HG03442 (cell line): ENCODE results near the gene CAMSAP1.

Experiments
- ATAC-seq: cut with Tn5 transposase; IDR thresholded peaks from one replicate; pipeline ENCODE4 v1.9.1; 2021; ENCODE audit warnings: mild to moderate bottlenecking, moderate library complexity; ENCODE audit not compliant: unreplicated experiment

CAMSAP1 gene

DNA sequence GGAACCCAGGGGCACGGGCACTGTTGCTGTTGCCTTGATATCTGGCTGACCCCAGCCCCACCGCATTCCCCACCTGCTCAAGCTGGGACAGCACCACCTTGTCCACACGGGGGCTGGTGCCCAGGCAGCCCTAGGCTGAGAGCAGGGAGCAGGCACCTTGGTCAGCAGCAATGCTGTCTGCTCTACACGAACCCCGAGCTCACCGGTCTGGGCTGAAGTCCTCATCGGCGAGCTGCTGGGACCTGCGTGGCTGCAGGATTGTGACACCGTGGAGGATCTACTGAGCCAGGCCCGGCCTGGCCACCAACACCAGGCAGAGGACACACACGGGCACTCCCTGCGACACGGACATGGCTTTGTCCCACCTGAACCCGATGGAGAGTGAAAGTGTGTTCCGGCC, 127.3 kb downstream of the CAMSAP1 start:
- ATAC-seq, result no peak

DNA sequence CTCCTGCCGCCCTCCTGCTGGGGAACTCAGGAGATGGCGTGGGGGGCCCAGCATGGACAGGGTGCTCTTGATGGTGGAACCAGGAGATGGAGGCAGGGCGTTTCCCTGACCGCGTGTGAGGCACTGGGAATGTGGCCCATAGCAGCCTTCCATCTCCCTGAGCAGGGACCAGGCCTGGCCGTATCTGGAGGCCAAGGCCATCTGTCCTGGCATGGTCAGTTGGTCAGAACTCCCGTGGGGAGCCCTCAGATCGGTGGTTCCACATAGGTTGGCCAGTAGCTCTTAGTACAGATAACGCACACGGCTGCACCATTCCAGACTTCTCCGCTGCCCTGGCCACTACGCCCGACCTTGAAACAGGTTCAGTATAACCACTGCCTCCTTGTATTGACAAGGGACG, 127.8 kb downstream of the CAMSAP1 start:
- ATAC-seq, result no peak

DNA sequence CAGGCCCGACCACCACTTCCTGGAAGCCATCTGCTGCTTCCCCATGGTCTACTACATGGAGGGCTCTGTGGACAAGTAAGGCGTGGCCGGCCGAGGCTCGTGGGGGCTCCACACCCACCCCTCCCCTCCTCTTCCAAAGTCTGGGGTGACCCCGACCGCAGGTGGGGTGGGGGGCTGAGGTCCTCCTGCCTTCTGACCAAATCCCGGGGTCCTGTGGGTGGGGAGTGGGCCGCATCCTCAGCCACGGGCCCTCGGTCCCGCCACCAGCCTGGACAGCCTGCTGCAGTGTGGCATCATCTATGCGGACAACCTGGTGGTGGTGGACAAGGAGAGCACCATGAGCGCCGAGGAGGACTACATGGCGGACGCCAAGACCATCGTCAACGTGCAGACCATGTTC, 128.9 kb downstream of the CAMSAP1 start:
- no peak for ATAC-seq

- ATAC-seq, result no peak
Observed at GRCh38 chr9:135777623-135778177, 129.6 kb downstream of the CAMSAP1 start.

DNA sequence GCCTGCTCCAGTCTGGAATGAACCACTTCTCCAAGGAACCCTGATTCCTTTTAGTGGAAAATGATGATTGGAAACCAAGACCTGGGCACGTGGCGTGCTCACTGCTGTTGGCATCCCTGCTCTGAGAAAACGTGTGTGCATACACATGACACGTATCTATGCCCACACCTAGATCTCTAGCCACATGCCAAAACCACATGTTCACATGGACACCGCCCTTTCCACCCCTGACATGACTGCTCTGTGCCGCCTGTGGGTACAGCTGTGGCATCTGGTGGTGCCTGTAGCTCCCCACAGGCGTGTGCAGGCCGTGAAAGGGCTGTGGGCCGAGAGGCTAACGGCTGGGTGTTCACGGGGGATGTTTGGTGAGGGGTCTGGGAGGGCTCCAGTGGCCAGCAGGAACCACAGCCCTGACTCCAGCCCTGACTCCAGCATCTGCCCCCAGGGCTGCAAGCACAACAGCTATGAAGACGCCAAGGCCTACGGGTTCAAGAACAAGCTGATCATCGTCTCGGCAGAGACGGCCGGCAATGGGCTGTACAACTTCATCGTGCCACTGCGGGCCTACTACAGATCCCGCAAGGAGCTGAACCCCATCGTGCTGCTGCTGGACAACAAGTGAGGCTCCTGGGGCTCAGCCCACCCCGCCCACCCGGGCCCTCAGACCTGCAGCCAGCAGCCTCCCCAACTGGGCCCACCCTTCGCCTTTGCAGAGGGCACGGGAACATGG, 130.3 kb downstream of the CAMSAP1 start:
- ATAC-seq, result no peak

GRCh38 chr9:135775911-135776310, 131.4 kb downstream of the CAMSAP1 start:
- no peak for ATAC-seq

GRCh38 chr9:135774794-135775525, 132.4 kb downstream of the CAMSAP1 start:
- ATAC-seq, result no peak

- no peak for ATAC-seq
Observed at GRCh38 chr9:135774239-135774747, 133.1 kb downstream of the CAMSAP1 start.

DNA sequence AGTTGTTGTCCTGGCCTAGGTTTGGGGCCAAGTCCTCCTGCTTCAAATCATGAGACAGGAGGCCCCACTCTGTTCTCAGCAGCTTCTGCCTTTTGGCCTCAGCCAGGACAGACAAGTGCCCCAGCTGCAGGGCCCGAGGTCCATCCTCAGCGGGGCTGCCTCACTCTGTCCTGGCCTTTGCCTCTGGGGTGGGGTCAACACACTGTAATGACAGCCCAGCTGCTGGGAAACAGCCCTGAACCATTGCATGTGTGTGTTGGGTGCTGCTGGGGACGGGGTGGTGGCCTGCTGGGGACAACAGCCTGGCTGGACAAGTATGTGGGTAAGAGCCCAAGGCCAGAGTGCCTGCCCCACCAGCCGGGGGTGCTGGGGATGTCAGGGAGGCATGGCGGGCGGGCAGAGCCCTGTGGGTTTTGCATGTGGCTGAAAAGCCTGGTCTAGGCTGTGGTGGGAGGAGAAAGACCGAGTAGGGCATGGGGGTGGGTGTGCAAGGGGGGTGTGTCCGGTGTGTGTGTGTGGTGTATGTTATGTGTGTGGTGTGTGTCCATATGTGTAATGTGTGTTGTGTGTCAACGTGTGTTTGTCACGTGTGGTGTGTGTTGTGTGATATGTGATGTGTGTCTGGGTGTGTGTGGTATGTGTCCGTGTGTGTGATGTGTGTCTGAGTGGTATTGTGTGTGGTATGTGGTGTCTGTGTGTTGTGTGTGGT, 133.7 kb downstream of the CAMSAP1 start:
- no peak for ATAC-seq

- ATAC-seq, result no peak
Observed at GRCh38 chr9:135772702-135773493, 134.4 kb downstream of the CAMSAP1 start.

DNA sequence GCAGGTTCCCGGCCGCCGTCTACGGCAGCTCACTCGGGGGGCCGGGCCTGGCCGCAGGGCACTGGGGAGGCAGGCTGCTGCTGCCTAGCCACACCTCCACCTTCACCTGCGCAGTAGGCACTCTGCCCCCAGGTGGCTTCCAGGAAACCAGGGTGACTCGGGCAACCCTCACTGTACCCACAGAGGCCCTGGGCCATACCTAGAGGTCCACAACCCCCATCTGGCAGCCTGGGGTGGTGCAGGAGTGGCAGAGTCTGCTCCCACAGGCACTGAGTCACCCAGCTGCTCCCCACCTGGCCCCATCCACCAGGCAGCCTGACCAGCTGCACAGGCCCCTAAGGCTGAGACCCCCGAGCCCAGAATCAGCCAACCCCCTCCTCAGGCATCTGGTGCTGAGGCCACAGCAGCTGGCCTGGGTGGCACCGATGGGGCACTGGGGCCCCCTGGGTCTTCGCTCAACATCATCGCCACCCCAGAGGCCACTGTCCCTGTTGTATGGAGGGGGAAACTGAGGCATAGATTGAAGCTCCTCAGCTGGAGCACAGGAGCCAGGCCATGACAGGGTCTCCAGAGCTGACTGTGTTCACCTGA, 135.2 kb downstream of the CAMSAP1 start:
- ATAC-seq, result no peak

GRCh38 chr9:135771401-135772051, 135.8 kb downstream of the CAMSAP1 start:
- no peak for ATAC-seq

GRCh38 chr9:135770771-135771170, 136.6 kb downstream of the CAMSAP1 start:
- ATAC-seq, result no peak

DNA sequence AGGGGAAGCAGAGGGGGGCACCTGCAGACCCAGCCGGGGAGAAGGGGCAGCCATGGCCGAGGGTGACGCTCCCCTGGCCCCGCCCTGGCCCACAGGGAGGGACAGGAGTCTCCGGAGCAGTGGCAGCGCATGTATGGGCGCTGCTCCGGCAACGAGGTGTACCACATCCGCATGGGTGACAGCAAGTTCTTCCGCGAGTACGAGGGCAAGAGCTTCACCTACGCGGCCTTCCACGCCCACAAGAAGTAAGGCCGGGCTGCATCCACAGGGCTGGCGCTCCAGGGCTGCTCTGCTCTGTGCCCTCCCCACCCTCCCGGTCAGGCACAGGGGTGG, 137.2 kb downstream of the CAMSAP1 start:
- no peak for ATAC-seq

GRCh38 chr9:135769489-135770202, 137.7 kb downstream of the CAMSAP1 start:
- no peak for ATAC-seq

DNA sequence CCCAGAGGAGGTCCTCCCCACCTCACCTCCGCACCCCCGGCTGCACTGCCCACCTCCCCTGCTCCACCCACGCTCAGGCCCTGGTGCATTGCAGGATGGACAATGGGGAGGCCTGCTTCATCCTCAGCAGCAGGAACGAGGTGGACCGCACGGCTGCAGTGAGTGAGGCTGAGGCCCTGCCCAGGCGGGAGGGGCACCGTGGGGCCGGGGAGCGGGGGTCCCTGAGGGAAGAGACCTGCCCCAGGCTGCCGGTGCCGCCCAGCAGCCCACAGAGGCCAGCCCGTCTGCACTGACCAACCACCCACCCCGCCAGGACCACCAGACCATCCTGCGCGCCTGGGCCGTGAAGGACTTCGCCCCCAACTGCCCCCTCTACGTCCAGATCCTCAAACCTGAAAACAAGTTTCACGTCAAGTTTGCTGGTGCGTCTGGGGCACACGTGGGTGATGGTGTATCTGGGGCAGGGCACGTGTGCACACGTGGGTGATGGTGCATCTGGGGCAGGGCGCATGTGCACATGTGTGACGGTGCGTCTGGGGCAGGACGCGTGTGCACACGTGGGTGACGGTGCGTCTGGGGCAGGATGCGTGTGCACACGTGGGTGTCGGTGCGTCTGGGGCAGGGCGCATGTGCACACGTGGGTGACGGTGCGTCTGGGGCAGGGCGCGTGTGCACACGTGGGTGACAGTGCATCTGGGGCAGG, 138.7 kb downstream of the CAMSAP1 start:
- ATAC-seq, result no peak

DNA sequence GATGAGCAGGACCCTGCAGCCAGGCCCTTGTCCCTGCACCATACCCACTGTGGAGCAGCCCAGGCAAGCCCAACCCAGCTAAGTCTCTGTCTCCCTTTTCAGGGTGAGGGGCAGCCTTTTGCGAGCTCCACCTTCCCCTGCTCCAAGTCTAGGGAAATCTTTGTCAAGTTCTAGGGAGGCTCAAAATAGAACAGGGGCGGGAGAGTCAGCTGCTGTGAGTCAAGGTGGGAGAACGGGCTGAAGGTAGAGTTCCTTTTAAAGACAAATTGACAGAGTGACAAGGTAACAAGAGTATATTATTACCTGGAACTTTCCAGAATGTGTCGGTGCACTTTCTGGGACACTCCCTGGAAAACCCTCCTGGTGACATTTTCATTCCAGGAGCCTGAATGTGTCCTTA, 140.6 kb downstream of the CAMSAP1 start:
- no peak for ATAC-seq

DNA sequence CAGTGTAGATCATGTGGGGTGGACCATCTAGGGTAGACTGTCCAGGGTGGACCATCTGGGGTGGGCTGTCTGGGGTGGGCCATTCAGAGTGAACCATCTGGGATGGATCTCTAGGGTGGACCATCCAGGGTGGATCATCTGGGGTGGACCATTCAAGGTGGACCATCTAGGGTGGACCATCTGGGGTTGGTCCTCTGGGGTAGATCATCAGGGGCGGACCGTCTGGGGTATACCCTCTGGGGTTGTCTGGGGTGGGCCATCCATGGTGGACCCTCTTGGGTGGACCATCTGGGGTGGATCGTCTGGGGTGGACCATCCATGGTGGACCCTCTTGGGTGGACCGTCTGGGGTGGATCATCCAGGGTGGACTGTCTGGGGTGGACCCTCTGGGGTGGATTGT, 141.1 kb downstream of the CAMSAP1 start:
- no peak for ATAC-seq

DNA sequence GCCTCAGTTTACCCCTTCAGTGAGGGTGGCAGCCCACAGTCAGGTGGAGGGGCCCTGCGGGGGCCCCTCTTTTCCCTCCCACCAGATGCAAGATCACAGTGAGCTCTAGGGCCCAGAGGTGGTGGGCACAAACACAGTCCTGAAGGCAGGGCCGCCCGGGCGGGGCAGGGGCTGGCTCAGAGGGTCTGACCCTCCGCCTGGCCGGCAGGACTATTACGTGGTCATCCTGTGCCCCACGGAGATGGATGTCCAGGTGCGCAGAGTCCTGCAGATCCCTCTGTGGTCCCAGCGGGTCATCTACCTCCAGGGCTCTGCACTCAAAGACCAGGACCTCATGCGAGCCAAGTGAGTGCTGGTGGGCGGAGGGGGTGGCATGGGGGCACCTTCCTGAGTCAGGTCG, 141.9 kb downstream of the CAMSAP1 start:
- no peak for ATAC-seq
